Fibroblast of the conjunctiva (primary cell): ENCODE results near the gene NR1I2.

Experiments
- DNase-seq: peaks from one replicate; pipeline ENCODE4 v3.0.0-alpha.2; 2010; ENCODE audit warnings: low read depth

NR1I2 gene

DNA sequence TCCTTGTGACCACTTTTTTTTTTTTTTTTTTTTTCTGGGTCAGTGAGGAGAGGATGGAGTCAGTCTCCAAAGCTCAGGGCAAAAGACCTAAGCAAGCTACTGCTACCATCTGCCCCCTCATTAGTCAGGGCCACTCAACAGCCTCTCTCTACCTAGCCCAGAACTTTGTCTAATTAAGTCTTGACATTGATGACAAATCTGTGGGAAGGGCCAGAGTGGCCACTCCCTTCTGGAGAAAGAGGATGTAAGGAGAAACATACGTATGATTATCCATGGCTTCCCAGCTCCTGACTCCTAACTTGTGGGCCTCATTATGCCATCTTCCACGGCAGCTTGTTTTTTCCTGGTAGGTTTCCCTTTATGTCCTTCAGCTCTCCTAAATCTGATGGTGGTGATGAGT, 37.9 kb downstream of the NR1I2 start:
- DNase-seq: no peak

DNA sequence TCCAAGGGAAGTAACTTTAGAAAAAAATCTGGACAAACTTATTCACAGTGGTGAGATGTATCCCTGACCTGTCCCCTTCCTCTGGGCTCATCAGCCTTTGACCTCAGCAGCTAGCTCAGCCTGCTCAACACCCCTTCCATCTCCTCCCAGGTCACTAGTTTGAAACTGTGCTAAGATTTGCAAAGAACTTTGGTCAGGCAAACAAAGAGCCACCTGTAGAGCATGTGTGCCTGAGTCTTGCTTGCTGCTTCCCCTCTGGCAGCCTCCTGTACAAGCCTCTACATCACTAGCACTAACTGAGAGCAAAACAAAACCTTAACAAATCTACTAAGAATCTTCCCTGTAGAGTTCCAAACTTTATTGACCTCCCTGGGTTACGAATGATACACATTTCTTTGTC, 43.9 kb downstream of the NR1I2 start:
- no peak for DNase-seq

DNA sequence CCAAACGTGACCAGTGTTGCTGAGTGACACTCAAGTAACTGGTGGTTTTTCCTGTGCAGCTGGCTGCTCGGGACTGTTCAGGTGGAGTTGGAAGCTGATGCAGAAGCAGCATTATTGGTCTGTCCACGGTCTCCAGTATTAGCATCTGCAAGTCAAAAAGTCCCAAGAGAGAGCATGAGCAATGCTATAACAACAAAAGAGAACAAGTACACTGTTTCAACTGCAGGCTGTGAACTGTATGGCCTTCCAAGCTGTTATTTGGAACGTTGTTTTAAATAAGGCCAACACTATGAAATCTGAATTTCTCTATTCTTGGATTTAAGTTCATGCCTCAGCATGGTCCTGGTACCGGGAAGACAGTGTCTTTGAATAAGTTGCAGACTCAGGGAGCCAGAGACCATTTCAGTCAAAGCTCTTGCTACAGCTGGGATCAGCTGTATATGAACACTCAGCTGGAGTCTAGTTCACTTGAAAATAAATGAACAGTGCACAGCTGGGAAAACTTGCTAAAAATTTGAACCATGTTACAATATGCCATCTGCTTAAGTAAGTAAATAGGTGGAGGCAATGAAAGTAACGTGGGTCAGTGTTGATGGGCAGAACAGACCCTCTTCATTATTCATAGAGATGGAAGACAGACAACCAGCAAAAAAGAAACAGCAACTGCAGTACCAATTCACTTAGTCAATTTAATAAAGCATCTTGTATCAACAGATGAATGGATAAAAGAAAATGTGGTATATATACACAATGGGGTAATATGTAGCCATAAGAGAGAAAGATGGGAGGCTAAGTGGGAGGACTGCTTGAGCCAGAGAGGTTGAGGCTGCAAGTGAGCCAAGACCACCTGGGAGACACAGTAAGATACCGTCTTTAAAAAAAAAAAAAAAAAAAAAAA, 45.1 kb downstream of the NR1I2 start:
- DNase-seq: no peak

DNA sequence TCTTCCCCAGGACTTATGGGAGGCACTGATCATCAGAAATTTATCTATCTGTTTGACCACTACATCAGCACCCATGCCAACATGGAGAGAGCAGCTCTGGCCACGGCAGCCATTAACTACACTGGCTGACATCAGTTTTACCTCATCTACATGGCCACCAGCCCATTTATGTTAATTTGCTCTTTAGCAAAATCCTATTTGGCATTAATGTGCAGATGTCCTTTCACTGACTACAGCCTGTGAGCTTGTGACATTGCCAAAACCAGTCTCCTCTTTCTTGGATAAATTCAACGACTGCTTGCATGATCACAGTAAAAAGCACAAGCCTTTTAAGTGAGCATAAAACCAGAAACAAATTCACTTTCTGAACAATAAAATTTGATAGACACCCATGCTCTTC, 47.5 kb downstream of the NR1I2 start:
- DNase-seq: no peak

DNA sequence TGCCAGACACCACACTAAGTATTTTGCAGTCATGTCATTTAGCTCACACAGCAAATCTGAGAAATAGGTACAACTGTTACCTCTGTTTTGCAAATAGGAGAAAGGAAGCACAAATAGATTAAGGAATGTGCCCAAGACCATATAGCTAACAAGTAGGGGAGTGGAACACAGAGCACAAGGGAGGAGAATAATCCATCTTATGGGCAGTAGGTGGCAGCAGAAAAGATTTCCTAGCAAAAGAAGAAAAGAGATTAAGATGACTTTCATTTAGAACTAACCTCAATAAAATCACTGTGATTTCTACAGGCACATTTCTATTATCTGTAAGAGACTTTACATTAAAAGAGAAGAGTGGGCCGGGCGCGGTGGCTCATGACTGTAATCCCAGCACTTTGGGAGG, 49.1 kb downstream of the NR1I2 start:
- no peak for DNase-seq

DNA sequence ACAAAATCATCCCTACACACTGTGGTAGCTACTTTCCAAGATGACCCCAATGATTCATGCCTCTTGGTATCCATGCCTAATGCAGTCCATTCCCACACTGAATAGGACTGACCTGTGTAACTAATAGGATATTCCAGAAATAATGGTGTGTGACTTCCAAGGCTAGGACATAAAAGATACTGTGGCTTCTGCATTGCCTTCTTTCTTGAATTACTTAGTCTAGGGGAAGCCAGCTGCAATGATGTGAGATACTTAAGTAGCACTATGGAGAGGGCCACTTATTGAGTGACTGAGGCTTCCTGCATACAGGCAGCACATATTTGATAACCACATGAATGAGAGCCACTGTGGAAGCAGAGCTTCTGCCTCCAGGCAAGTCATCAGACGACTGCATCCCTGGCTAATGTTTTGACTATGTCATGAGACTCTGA, 50.1 kb downstream of the NR1I2 start:
- DNase-seq: no peak

DNA sequence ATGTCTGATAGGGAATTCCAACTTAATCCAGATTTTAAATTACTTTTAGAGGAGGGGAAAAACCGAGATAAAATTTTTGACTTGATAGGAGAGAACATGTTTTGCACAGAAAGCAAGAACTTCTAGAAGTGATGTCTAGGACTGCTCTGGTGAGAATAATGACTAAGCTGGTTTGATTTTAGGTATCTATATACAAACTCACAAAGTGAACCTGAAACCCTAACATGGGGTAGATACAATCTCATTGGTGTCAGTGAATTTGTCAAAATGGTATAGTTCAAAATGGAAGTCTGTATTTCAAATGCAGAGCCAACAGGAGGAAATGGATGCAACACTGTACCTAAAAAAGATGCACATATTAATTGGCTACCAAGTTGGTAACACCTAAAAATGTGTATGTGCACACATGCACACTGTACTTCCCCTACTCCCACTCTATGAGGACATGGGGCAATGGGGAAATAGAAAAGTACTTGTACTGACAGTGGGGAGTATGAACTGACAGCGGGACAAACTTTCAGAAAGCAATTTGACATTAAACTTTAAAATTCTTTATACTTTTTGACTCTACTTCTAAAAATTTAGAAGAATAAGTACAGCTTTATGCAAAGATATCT, 53.0 kb downstream of the NR1I2 start:
- no peak for DNase-seq

DNA sequence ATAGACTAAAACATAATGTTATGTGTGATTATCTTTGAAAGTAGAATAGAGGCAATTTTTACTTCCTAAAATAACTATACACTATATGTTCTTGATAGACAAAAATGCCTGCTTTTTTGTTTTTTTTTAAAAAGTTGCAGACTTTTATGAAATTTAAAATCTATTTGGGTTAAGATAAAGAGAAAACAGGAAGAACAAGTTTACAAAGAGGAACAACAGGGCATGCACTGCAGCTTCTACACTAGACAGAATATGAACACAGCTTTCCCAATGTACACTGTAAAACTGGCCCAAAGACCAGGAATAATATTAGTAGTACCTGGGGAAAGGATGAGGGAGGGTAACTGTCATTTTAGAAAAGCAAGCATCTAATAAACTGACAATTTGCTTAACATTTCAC, 53.7 kb downstream of the NR1I2 start:
- no peak for DNase-seq

DNA sequence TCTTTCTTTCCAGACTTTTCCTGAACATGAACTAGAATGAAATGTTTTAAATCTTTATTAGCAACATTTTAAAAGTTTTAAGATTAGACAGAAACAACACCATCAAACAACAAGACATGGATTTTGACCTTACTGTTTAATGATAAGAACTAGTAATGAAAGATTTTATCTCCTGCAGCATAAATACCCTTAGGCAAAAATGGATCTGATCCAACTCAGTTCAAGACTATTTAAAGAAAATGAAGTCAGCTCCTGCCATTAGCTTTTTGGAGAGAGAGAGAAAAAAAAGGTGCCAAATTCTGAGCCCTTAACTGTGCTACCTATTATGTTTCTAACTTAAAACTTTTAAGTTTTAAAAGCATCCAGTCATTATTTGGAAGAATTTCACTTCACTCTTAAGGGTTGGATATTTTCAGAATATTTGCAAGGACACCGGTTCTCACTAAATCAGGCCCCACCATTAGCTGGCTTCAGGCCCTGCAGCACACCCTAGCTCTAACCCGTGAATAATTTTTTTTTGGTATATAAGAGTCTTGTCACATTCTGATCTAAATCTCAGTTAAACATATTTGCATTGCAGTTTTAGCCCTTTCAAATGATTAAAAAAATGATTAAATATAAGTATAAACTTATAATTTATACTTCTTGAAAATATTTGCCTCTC, 60.0 kb downstream of the NR1I2 start:
- no peak for DNase-seq

DNA sequence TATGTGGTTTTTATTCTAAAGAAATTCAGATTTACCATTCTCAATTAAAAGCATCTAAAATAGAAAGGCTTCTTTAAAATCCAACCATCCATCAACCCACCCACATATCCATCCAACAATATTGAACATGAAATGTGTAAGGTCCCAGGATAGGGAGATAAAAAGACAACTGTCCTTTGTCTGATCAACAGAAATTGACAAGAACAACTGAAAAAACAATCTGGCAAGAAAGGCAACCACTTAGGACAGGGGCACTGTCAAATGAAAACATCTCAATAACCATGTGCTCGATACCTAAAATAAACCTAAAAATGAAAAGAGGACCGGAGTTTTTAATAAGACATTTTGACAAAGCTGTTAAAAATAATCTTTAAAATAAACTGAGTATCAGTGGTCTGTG, 67.2 kb downstream of the NR1I2 start:
- no peak for DNase-seq

DNA sequence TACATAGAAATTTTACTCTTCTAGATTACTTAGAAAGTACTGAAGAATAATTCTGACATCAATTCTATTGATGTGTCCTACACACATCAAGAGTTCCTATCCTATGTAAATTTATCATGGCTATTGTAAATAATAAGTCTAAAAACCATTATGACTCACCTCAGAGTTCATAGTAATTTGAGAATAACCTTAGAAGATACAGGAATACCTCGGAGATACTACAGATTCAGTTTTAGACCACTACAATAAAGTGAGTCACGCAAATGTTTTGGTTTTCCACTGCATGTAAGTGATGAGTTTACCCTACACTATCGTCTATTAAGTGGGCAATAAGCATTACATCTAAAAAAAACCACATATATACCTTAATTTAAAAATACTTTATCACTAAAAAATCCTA, 74.8 kb downstream of the NR1I2 start:
- no peak for DNase-seq

DNA sequence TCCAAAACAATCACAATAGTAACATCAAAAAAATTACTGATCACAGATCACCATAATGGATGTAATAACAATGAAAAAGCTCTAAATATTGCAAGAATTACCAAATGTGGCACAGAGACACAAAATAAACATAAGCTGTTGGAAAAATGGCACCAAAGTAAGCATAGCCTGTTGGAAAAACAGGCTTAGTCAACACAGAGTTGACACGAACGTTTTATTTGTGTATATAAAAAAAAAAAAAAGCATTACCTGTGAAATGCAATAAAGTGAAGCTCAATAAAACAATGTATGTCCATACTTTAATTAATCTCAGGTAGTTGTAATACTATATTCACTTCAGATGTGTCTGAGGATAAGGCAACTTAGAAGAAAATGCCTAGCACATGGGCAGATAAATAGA, 77.1 kb downstream of the NR1I2 start:
- DNase-seq: no peak

DNA sequence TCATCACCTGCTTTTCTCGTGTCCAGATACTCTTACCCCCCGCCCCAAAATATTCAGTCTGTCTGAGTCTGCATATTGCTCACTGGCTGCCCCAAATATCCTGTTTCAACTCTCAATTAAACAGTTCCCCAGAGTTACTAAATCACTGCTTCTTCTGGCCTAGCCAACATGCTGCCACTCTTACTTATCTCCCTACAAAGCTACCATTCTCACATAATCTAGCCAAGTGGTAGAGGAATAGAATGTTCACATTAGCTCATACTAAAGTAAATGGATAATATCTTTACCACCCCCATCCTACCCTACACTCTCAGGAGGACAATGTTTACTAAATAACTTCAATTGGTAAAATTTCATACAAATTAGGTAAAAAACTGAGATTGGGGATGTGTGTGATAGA, 77.8 kb downstream of the NR1I2 start:
- DNase-seq: no peak

DNA sequence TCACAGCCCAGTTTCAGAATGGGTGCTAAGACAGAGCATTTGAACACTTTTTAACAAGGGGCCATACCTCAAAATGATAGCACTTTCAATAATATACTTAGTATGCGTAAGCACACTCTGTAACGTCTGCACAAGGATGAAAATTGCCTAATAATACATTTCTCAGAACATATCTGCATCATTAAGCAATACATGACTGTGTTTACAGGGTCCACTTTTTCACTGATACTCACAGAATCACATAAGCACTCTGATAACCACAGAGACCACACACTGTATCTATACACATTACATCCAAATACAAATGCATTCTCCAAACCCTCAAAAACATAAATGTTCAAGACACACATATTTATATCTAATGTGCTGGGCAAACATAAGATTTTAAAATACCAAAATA, 79.8 kb downstream of the NR1I2 start:
- DNase-seq: no peak

DNA sequence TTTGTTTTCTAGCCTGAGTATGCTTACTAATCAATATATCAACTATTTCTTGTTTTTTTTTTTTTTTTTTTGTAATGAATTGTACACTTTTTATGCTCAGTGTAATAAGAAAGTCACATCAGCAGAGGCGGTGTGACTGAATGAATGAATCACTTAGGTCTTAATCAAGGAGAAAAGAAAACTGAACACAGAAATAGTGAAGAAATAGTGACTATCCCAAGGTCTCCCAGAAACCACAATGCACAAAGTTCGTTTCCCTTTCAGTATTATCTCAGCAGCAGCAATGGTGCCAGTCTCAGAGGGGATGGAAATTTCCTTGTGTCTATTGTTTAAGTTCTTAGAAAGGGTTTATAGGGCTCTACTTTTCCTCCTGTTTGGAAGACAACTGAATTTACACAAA, 80.7 kb downstream of the NR1I2 start:
- DNase-seq: no peak

DNA sequence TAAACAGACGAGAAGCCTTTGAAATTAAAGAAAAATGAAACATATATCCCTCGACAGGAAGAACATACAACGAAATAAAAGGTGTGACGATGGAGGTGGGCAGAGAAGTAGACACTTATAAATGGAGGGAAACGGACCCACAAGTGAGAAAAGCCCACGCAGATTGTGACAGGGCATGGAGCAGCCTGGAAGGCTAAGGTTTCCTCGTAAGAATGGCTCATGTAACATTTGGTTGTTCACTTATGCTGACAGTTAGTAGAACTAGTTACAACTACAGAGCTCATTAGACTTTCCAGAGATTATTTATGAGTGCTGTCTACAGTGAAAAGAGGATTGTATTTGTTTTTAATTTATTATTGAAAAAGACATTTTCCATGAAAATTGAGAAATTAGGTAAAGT, 82.6 kb downstream of the NR1I2 start:
- no peak for DNase-seq
